Measurements from ENCODE around the gene CEP128. TPM values are rescaled to one million over a fixed set of nuclear protein-coding genes. Genes with fewer than 3 reads are reported as not detected.

The CEP128 gene
- total RNA-seq, 1 experiment from 2014 or later, result 16.7 TPM

DNA sequence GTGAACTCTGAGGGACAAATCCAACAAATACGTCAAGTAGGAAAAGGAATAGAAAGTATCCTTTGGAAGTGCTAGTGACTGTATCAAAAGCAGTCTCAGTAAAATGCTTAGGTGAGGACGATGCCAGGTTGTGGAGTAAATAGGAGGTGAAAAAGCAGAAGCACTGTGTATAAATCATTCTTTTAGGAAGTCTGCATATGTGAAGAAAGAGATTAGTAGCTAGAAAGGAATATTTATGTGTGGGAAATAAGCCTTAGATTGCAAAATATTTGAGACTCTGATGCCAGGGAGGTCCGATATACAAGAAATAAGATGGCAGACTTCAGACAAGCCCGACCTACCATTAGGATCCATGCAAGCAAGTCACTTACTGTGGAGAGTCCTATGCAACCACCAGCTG is 7.9 kb downstream of the CEP128 start:
- Mint-ChIP-seq H3K9me3 (ENCODE audit: unreplicated experiment) (no peaks in the 10 kb centered on the region), H3K4me3 (ENCODE audit: unreplicated experiment) (no peak overlapping the region), H3K27ac (ENCODE audit: unreplicated experiment) (no peak overlapping the region), H3K4me1 (ENCODE audit: low read depth, unreplicated experiment) (no peaks in the 10 kb centered on the region), H3K36me3 (ENCODE audit: insufficient read depth, unreplicated experiment) (no peaks in the 10 kb centered on the region), H3K27me3 (ENCODE audit: insufficient read depth, unreplicated experiment) (no peaks in the 10 kb centered on the region)
- Histone ChIP-seq H3K27me3 (replicated peaks; ENCODE audit: control insufficient read depth, insufficient read depth, low read length) (no peaks in the 10 kb centered on the region), H3K9me3 (no peaks in the 10 kb centered on the region), H3K4me1 (no peaks in the 10 kb centered on the region), H3K4me3 (ENCODE audit: low read depth, low read length) (no peak overlapping the region), H3K36me3 (ENCODE audit: control insufficient read depth, insufficient read depth, low read length) (no peaks in the 10 kb centered on the region)
- intact Hi-C loops (cut with micrococcal nuclease; ENCODE audit: unreplicated experiment), result no loop called here
- POLR2A ChIA-PET, result no interaction called here
- CTCF ChIA-PET, result no interaction called here
- no peak for DNase-seq
- no peak for TF ChIP-seq CTCF (IDR thresholded peaks at IDR 0.05; ENCODE audit: insufficient read depth in 1 of 2, low read depth in 1 of 2, low read length in 1 of 2, severe bottlenecking in 1 of 2, unreplicated experiment in 1 of 2)
- no TSS peak for BruUV-seq (replicated peaks)

DNA sequence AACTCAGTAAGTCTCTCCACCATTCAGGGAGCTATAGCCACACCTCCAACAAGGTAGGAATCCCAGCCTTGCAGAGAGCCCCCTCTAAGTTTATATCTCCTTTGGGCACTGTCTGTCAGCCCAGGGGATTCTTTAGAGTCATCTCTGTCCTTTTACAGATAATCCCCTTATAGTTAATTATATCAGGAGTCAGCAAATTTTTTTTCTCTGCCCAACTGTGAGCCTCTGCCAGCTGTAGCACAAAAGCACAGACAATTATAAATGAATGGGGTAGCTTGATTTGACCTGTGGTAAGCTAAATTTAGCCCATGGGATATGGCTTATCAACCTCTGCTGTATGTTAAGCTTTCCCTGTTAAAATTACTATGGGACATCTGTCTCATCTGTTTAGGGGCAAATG is 8.3 kb downstream of the CEP128 start:
- no peak for TF ChIP-seq CTCF (IDR thresholded peaks at IDR 0.05; ENCODE audit: insufficient read depth in 1 of 2, low read depth in 1 of 2, low read length in 1 of 2, severe bottlenecking in 1 of 2, unreplicated experiment in 1 of 2)
- Histone ChIP-seq H3K27me3 (replicated peaks; ENCODE audit: control insufficient read depth, insufficient read depth, low read length) (no peaks in the 10 kb centered on the region), H3K9me3 (no peaks in the 10 kb centered on the region), H3K4me1 (no peaks in the 10 kb centered on the region), H3K4me3 (ENCODE audit: low read depth, low read length) (no peak overlapping the region), H3K36me3 (ENCODE audit: control insufficient read depth, insufficient read depth, low read length) (no peaks in the 10 kb centered on the region)
- Mint-ChIP-seq H3K4me3 (ENCODE audit: unreplicated experiment) (no peak overlapping the region), H3K4me1 (ENCODE audit: low read depth, unreplicated experiment) (no peaks in the 10 kb centered on the region), H3K27ac (ENCODE audit: unreplicated experiment) (no peak overlapping the region), H3K36me3 (ENCODE audit: insufficient read depth, unreplicated experiment) (no peaks in the 10 kb centered on the region), H3K27me3 (ENCODE audit: insufficient read depth, unreplicated experiment) (no peaks in the 10 kb centered on the region), H3K9me3 (ENCODE audit: unreplicated experiment) (no peaks in the 10 kb centered on the region)
- no TSS peak for BruUV-seq (replicated peaks)
- DNase-seq, result no peak
- intact Hi-C loops (cut with micrococcal nuclease; ENCODE audit: unreplicated experiment), result no loop called here
- ChIA-PET POLR2A (no interaction called here), CTCF (no interaction called here)

GRCh38 chr14:80930836-80931389 is 10.6 kb downstream of the CEP128 start:
- Histone ChIP-seq H3K27me3 (replicated peaks; ENCODE audit: control insufficient read depth, insufficient read depth, low read length) (no peaks in the 10 kb centered on the region), H3K4me1 (no peaks in the 10 kb centered on the region), H3K9me3 (no peaks in the 10 kb centered on the region), H3K36me3 (ENCODE audit: control insufficient read depth, insufficient read depth, low read length) (no peaks in the 10 kb centered on the region), H3K4me3 (ENCODE audit: low read depth, low read length) (no peak overlapping the region)
- Mint-ChIP-seq H3K4me1 (ENCODE audit: low read depth, unreplicated experiment) (no peaks in the 10 kb centered on the region), H3K27ac (ENCODE audit: unreplicated experiment) (no peak overlapping the region), H3K36me3 (ENCODE audit: insufficient read depth, unreplicated experiment) (no peaks in the 10 kb centered on the region), H3K27me3 (ENCODE audit: insufficient read depth, unreplicated experiment) (no peaks in the 10 kb centered on the region), H3K9me3 (ENCODE audit: unreplicated experiment) (no peaks in the 10 kb centered on the region), H3K4me3 (ENCODE audit: unreplicated experiment) (no peak overlapping the region)
- intact Hi-C loops (cut with micrococcal nuclease; ENCODE audit: unreplicated experiment), result no loop called here
- CTCF ChIA-PET, result no interaction called here
- no TSS peak for BruUV-seq (replicated peaks)
- no peak for DNase-seq
- no peak for TF ChIP-seq CTCF (IDR thresholded peaks at IDR 0.05; ENCODE audit: insufficient read depth in 1 of 2, low read depth in 1 of 2, low read length in 1 of 2, severe bottlenecking in 1 of 2, unreplicated experiment in 1 of 2)
- POLR2A ChIA-PET, result no interaction called here

Measured in Caco-2 (cell line).